ENCODE measurements around the gene TRPC4AP.

The TRPC4AP gene

GRCh38 chr20:34997131-34997561, 95.5 kb downstream of the TRPC4AP start:
- no peak for TF ChIP-seq CTCF (IDR thresholded peaks at IDR 0.05; ENCODE audit: low read depth, low read length, missing control alignments)
- in situ Hi-C loops (cut with HindIII; ENCODE audit: low sequenced_read_pairs) = no loop called here
- H3K4me3 ChIP-seq (ENCODE audit: low read depth, low read length) = no peak overlapping the region
- no peak for DNase-seq (ENCODE audit: low read depth)

DNA sequence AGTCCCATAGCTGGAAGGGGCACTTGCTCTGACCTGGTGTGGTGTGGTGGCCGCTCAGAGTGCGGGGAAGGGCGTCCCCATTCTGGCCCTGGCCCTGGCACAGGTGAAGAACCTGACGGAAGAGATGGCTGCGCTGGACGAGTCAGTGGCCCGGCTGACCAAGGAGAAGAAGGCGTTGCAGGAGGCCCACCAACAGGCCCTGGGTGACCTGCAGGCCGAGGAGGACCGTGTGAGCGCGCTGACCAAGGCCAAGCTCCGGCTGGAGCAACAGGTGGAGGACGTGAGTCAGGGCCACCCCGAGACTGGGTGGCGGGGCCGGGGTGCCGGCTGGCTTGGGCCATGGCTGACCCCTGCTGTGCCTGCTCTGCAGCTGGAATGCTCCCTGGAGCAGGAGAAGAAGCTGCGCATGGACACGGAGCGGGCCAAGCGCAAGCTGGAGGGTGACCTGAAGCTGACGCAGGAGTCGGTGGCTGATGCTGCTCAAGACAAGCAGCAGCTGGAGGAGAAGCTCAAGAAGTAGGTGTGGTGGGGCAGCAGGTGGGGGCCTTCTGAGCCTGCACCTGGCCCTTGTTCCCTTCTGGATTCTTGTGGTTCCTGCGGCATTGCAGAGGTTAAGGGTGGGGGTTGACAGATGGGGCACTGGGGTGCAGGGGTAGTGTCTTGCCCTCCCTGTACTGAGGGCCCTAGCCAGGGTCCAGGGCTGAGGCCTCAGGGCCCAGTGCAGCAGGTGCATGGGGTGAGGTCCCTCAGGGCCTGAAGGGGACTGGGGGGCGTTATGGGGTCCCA, 96.2 kb downstream of the TRPC4AP start:
- TF ChIP-seq CTCF (IDR thresholded peaks at IDR 0.05; ENCODE audit: low read depth, low read length, missing control alignments) = no peak
- no peak for DNase-seq (ENCODE audit: low read depth)
- in situ Hi-C loops (cut with HindIII; ENCODE audit: low sequenced_read_pairs) = no loop called here
- H3K4me3 ChIP-seq (ENCODE audit: low read depth, low read length) = no peak overlapping the region

DNA sequence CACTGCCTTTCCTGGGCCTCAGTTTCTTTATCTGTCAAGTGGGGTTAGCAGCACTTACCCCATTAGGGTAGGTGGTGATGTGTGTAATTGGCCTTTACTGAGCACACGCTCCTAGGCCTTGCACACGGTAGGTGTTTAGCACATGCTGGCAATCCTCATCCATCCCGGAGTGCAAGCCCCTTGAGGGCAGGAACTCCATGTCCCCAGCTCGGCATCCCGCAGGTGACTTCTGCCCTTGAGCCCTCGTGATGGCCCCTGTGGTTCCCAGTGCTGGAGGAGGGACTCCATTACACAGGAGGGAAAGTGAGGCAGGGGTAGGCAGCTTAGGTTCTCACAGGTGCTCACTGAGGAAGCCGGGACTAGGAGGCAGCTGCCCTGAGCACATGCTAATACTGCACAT, 96.9 kb downstream of the TRPC4AP start:
- in situ Hi-C loops (cut with HindIII; ENCODE audit: low sequenced_read_pairs) = no loop called here
- no peak for TF ChIP-seq CTCF (IDR thresholded peaks at IDR 0.05; ENCODE audit: low read depth, low read length, missing control alignments)
- DNase-seq (ENCODE audit: low read depth) = no peak
- H3K4me3 ChIP-seq (ENCODE audit: low read depth, low read length) = no peak overlapping the region

DNA sequence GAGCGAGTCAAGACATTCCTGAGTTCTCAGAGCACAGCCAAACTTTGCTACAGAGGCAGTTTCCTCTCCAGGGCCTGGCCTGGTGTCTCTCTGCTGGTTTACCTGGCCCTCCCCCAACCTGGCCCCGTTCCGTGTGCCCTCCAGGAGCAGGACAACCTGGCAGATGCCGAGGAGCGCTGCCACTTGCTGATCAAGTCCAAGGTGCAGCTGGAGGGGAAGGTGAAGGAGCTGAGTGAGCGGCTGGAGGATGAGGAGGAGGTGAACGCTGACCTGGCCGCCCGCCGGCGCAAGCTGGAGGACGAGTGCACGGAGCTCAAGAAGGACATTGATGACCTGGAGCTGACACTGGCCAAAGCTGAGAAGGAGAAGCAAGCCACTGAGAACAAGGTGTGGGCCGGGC, 97.4 kb downstream of the TRPC4AP start:
- no peak overlapping the region for H3K4me3 ChIP-seq (ENCODE audit: low read depth, low read length)
- in situ Hi-C loops (cut with HindIII; ENCODE audit: low sequenced_read_pairs) = no loop called here
- no peak for TF ChIP-seq CTCF (IDR thresholded peaks at IDR 0.05; ENCODE audit: low read depth, low read length, missing control alignments)
- DNase-seq (ENCODE audit: low read depth) = no peak

GRCh38 chr20:34994509-34995131, 98.0 kb downstream of the TRPC4AP start:
- TF ChIP-seq CTCF (IDR thresholded peaks at IDR 0.05; ENCODE audit: low read depth, low read length, missing control alignments) = no peak
- H3K4me3 ChIP-seq (ENCODE audit: low read depth, low read length) = no peak overlapping the region
- in situ Hi-C loops (cut with HindIII; ENCODE audit: low sequenced_read_pairs) = no loop called here
- no peak for DNase-seq (ENCODE audit: low read depth)

DNA sequence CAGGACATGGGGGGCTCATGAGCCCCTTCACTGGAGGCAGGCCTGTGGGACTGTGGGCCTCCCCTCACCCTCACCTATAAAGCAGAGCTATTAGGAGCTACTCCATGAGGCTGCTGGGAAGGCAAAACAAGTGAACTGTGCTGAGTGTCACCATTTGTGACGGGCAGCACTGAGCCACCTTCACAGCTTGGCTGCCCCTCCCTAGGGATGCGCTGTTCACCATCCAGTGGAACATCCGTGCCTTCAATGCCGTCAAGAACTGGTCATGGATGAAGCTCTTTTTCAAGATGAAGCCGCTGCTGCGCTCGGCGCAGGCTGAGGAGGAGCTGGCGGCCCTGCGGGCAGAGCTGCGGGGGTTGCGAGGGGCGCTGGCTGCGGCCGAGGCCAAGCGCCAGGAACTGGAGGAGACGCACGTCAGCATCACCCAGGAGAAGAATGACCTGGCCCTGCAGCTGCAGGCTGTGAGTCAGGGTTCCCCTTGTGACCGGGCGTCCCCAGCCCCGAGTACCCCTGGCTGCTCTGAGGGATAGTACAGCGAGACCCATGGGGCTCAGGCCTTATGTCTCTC, 98.6 kb downstream of the TRPC4AP start:
- no peak overlapping the region for H3K4me3 ChIP-seq (ENCODE audit: low read depth, low read length)
- in situ Hi-C loops (cut with HindIII; ENCODE audit: low sequenced_read_pairs) = no loop called here
- no peak for DNase-seq (ENCODE audit: low read depth)
- TF ChIP-seq CTCF (IDR thresholded peaks at IDR 0.05; ENCODE audit: low read depth, low read length, missing control alignments) = no peak

Data from astrocyte of the cerebellum (primary cell).